Suprapubic skin (tissue), 4 donors: ENCODE data around the gene LCN10. TPM values are rescaled to one million over a fixed set of nuclear protein-coding genes. Genes with fewer than 3 reads are reported as not detected.

ENCODE experiments used
- DNase-seq, 2 donors: peaks; one replicate each; pipeline ENCODE4 v3.0.0-alpha.2; 2019; ENCODE audit warnings: low spot score in 2 of 2
- H3K27ac ChIP-seq: fragments of 200-600 bp; sonication (generic); one replicate; pipeline ENCODE4 v1.5.1; 2019
- H3K27me3 ChIP-seq: fragments of 200-600 bp; sonication (generic); one replicate; pipeline ENCODE4 v1.5.1; 2019
- H3K36me3 ChIP-seq: fragments of 200-600 bp; sonication (generic); one replicate; pipeline ENCODE4 v1.5.1; 2019
- H3K4me1 ChIP-seq: fragments of 200-600 bp; sonication (generic); one replicate; pipeline ENCODE4 v1.5.1; 2019
- H3K4me3 ChIP-seq: fragments of 200-600 bp; sonication (generic); one replicate; pipeline ENCODE4 v1.5.1; 2019; ENCODE audit warnings: mild to moderate bottlenecking
- H3K9me3 ChIP-seq: fragments of 200-600 bp; sonication (generic); one replicate; pipeline ENCODE4 v1.5.1; 2019
- CTCF ChIP-seq, 2 donors: fragments of 200-600 bp in 1 of 2; fragments of 450-650 bp in 1 of 2; sonication (generic) in 1 of 2; IDR thresholded peaks; one replicate each; pipeline ENCODE4 v1.5.1; 2016 to 2019; ENCODE audit warnings: antibody characterized with exemption in 2 of 2, mild to moderate bottlenecking in 1 of 2, moderate library complexity in 1 of 2
- EP300 ChIP-seq: sonication (generic); formaldehyde crosslinking; IDR thresholded peaks from one replicate; pipeline ENCODE4 v1.6.1; 2017; ENCODE audit warnings: antibody characterized with exemption
- POLR2A ChIP-seq, 2 donors: fragments of 450-650 bp; IDR thresholded peaks; one replicate each; pipeline ENCODE4 v1.6.1; 2017; ENCODE audit warnings: antibody characterized with exemption in 2 of 2, mild to moderate bottlenecking in 2 of 2, moderate library complexity in 2 of 2
- POLR2AphosphoS5 ChIP-seq, 3 donors: sonication (generic); formaldehyde crosslinking; IDR thresholded peaks; one replicate each; pipeline ENCODE4 v1.6.1; 2017; ENCODE audit warnings: antibody characterized with exemption in 3 of 3
- WGBS: methylation state at CpG from one replicate; pipeline ENCODE4 v1.1.5; 2018; 5-methylcytosine and 5-hydroxymethylcytosine counted together
- total RNA-seq, 4 donors: library from RNA; depleted of rRNA; stranded (reverse); fragments of >200 nt; gene quantifications; one replicate each; pipeline ENCODE4 v1.1.0, GENCODE V29; 2016

Gene LCN10
- total RNA-seq, 4 donors from 2014 or later: 0.32 to 3.5 (median 2.8) TPM; not detected in 1

GRCh38 chr9:136738960-136739359 is 3.8 kb downstream of the LCN10 start:
- no peaks in the 10 kb centered on the region for H3K9me3 ChIP-seq
- no peaks in the 10 kb centered on the region for H3K36me3 ChIP-seq
- no peak for DNase-seq
- H3K27me3 ChIP-seq: peaks cover 57% of the 10 kb centered on the region
- WGBS: 91% methylated on average over 20 of the region's 20 CpGs
- H3K4me3 ChIP-seq: no peak overlapping the region
- TF ChIP-seq POLR2AphosphoS5 (IDR thresholded peaks at IDR 0.05): no peak
- TF ChIP-seq EP300: no peak
- no peak overlapping the region for H3K27ac ChIP-seq
- peaks cover 33% of the 10 kb centered on the region for H3K4me1 ChIP-seq

- peaks cover 3% of the 10 kb centered on the region for H3K4me1 ChIP-seq
- H3K4me3 ChIP-seq: no peak overlapping the region
- WGBS: 86% methylated on average over 11 of the region's 21 CpGs
- DNase-seq: no peak
- peaks cover 27% of the 10 kb centered on the region for H3K27me3 ChIP-seq
- H3K36me3 ChIP-seq: no peaks in the 10 kb centered on the region
- H3K27ac ChIP-seq: no peak overlapping the region
- TF ChIP-seq POLR2AphosphoS5 (IDR thresholded peaks at IDR 0.05) (no peak), POLR2A (IDR thresholded peaks at IDR 0.05) (no peak), CTCF (IDR thresholded peaks at IDR 0.05) (no peak), EP300 (no peak)
- H3K9me3 ChIP-seq: no peaks in the 10 kb centered on the region
Measured at GRCh38 chr9:136735812-136736480, 6.8 kb downstream of the LCN10 start.

GRCh38 chr9:136734837-136735496 is 7.8 kb downstream of the LCN10 start:
- Histone ChIP-seq H3K27me3 (peaks cover 17% of the 10 kb centered on the region), H3K9me3 (no peaks in the 10 kb centered on the region), H3K4me1 (no peaks in the 10 kb centered on the region), H3K36me3 (no peaks in the 10 kb centered on the region), H3K27ac (no peak overlapping the region), H3K4me3 (no peak overlapping the region)
- 84% methylated on average over 9 of the region's 12 CpGs for WGBS
- TF ChIP-seq EP300 (no peak), CTCF (IDR thresholded peaks at IDR 0.05) (no peak), POLR2A (IDR thresholded peaks at IDR 0.05) (no peak), POLR2AphosphoS5 (IDR thresholded peaks at IDR 0.05) (no peak)
- no peak for DNase-seq

- Histone ChIP-seq H3K27me3 (peaks cover 4% of the 10 kb centered on the region), H3K27ac (no peak overlapping the region), H3K4me3 (no peak overlapping the region), H3K9me3 (no peaks in the 10 kb centered on the region), H3K4me1 (peaks cover 11% of the 10 kb centered on the region), H3K36me3 (no peaks in the 10 kb centered on the region)
- no peak for TF ChIP-seq EP300
- no peak for DNase-seq
- 73% methylated on average over 12 of the region's 12 CpGs for WGBS
Measured at GRCh38 chr9:136733611-136734010, 9.1 kb downstream of the LCN10 start.

GRCh38 chr9:136732444-136733178 is 10.1 kb downstream of the LCN10 start:
- Histone ChIP-seq H3K4me1 (peaks cover 16% of the 10 kb centered on the region), H3K27me3 (no peaks in the 10 kb centered on the region), H3K36me3 (no peaks in the 10 kb centered on the region), H3K9me3 (no peaks in the 10 kb centered on the region), H3K4me3 (no peak overlapping the region), H3K27ac (no peak overlapping the region)
- WGBS: 73% methylated on average over 15 of the region's 16 CpGs
- TF ChIP-seq POLR2AphosphoS5 (IDR thresholded peaks at IDR 0.05): no peak
- no peak for TF ChIP-seq EP300
- no peak for TF ChIP-seq CTCF (IDR thresholded peaks at IDR 0.05)
- TF ChIP-seq POLR2A (IDR thresholded peaks at IDR 0.05): no peak
- no peak for DNase-seq

- Histone ChIP-seq H3K4me3 (no peak overlapping the region), H3K27me3 (no peaks in the 10 kb centered on the region), H3K4me1 (peaks cover 43% of the 10 kb centered on the region), H3K36me3 (peaks cover 14% of the 10 kb centered on the region), H3K27ac (no peak overlapping the region), H3K9me3 (no peaks in the 10 kb centered on the region)
- 85% methylated on average over 6 of the region's 8 CpGs for WGBS
- no peak for DNase-seq
- TF ChIP-seq POLR2AphosphoS5 (IDR thresholded peaks at IDR 0.05) (no peak), EP300 (no peak), CTCF (IDR thresholded peaks at IDR 0.05) (no peak), POLR2A (IDR thresholded peaks at IDR 0.05) (no peak)
Measured at GRCh38 chr9:136729926-136730325, 12.8 kb downstream of the LCN10 start.
